Measurements from ENCODE around the gene TSPOAP1.

Gene TSPOAP1

DNA sequence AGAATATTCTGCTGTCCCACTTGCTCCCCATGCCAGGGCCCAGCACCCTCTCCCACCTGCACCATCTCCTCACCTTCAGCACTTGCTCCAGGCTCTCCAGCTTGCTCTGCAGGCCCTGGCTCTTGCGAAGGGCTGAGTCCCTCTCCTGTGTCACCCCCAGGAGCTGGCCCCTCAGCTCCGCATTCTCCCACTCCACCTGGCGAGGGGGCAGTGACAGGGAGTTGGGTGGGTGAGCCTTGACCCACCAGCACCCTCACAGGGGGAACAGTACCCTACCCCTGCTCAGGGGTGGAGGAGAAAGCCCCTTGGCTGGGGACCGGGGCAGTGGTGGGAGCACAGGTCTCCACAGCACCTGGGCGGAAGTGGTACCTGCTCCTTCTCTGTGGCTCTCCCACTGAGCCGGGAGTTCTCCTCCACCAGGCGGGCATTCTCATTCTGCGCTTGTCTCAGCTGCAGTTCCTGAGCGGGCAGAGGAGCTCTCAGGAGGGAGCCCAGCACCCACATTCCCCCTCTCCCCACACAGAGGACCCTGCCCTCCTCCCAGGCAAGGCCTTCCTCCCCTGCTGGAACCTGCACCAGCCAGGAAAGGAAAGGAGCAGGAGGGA is 5.9 kb downstream of the TSPOAP1 start:
- no peak overlapping the region for H3K4me3 ChIP-seq (ENCODE audit: low read depth, low read length)
- DNase-seq (ENCODE audit: low read depth) = no peak
- TF ChIP-seq, protein P1, sequence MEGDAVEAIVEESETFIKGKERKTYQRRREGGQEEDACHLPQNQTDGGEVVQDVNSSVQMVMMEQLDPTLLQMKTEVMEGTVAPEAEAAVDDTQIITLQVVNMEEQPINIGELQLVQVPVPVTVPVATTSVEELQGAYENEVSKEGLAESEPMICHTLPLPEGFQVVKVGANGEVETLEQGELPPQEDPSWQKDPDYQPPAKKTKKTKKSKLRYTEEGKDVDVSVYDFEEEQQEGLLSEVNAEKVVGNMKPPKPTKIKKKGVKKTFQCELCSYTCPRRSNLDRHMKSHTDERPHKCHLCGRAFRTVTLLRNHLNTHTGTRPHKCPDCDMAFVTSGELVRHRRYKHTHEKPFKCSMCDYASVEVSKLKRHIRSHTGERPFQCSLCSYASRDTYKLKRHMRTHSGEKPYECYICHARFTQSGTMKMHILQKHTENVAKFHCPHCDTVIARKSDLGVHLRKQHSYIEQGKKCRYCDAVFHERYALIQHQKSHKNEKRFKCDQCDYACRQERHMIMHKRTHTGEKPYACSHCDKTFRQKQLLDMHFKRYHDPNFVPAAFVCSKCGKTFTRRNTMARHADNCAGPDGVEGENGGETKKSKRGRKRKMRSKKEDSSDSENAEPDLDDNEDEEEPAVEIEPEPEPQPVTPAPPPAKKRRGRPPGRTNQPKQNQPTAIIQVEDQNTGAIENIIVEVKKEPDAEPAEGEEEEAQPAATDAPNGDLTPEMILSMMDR (conservative IDR thresholded peaks at IDR 0.05; ENCODE audit: low read depth, low read length) = no peak

DNA sequence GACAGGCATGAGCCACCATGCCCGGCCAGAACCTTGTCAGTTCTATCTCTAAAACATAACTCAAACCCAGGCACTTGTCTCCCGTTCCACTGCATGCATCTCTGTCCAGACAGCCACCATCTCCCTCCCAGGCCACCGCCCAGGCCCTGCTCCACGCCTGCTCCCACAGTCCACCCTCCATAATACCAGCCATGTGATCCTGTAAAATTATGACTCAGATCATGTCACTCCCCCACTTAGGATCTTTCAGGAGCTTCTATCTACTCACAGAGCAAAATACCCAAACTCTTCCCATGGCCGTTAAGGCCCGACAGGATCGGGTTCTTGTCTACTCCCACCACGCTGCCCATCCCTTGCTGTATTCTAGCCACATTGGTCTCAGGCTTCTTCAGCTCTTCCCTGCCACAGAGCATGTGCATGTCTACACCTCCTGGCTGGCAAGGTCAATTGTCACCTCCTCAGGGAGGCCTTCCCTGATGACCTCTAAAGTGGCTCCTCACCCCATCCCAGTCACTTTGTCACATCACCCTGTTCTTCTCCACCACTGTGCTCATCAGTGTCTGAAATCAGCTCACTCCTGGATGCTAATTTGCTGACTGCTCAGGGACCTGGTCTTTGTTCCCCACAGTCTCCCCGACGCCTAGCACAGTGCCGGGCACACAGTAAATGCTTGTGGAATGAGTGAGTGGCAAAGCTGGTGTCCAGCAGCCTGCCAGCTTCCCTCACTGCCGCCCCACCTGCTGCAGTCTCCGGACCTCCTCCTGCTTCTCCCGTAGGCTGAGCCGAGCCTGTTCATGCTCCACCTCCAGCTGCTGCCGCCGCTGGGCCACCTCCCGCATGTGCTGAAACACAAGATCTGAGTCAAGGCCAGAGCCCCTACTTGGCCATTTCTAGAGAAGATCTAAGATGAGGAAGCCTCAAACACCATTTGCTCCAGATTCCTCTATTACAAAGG is 6.7 kb downstream of the TSPOAP1 start:
- no peak for DNase-seq (ENCODE audit: low read depth)
- no peak overlapping the region for H3K4me3 ChIP-seq (ENCODE audit: low read depth, low read length)
- TF ChIP-seq, protein P1 (conservative IDR thresholded peaks at IDR 0.05; ENCODE audit: low read depth, low read length) = no peak

DNA sequence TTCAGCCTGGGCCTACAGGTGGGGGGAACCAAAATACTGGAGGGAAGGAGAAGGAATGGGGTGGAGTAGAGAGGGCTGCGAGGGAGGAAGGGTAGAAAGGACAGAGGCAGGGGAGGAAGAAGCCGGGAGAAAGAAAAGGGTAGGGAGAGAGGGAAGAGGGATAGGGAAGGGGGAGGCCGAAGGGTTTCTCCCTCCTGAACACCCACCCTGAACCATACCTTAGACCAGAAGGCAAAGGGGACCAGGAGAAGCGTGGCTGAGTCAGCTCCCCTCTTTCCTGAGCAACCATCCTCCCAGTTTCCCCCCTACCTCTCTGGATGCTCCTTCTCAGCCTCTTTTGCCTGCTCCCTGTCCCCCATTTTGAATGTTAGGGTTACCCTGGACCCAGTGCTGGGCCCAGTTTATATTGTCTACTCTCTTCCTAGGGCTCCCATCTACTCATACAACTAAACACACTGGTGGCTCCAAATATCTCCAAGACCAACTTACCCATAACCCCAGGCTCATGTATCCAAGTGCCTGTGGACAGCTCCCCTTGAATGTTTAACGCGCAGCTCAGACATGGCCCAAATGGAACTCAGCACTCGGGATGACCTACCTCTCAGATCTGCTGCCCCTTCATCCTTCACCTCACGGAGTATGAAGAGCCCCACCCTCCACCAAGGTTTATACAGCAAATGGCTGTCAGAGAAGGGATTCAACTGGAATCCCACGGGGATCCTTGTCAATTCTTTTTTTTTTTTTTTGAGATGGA is 7.8 kb downstream of the TSPOAP1 start:
- H3K4me3 ChIP-seq (ENCODE audit: low read depth, low read length) = no peak overlapping the region
- TF ChIP-seq, protein P1 (conservative IDR thresholded peaks at IDR 0.05; ENCODE audit: low read depth, low read length) = no peak
- DNase-seq (ENCODE audit: low read depth) = no peak

DNA sequence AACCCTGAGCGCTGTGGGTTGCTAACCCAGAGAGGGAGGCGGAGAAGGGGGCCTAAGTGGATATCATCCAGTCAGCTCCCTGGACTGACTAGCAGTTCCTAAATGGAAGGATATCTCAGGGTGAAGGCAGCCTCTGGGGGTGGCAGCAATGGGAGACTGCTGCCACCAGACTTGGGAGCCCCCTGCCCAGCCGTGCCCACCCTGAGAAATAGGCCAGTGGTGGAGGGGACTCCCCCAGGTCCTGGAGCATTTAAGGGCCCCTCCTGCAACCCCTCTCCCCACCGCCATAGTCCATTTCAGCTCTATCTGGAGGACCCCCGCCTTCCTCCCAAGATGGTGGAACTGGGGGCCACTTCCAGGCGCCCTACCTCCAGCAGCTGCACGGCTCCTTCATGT is 8.4 kb downstream of the TSPOAP1 start:
- H3K4me3 ChIP-seq (ENCODE audit: low read depth, low read length) = no peak overlapping the region
- no peak for DNase-seq (ENCODE audit: low read depth)
- TF ChIP-seq, protein P1 (conservative IDR thresholded peaks at IDR 0.05; ENCODE audit: low read depth, low read length) = no peak

DNA sequence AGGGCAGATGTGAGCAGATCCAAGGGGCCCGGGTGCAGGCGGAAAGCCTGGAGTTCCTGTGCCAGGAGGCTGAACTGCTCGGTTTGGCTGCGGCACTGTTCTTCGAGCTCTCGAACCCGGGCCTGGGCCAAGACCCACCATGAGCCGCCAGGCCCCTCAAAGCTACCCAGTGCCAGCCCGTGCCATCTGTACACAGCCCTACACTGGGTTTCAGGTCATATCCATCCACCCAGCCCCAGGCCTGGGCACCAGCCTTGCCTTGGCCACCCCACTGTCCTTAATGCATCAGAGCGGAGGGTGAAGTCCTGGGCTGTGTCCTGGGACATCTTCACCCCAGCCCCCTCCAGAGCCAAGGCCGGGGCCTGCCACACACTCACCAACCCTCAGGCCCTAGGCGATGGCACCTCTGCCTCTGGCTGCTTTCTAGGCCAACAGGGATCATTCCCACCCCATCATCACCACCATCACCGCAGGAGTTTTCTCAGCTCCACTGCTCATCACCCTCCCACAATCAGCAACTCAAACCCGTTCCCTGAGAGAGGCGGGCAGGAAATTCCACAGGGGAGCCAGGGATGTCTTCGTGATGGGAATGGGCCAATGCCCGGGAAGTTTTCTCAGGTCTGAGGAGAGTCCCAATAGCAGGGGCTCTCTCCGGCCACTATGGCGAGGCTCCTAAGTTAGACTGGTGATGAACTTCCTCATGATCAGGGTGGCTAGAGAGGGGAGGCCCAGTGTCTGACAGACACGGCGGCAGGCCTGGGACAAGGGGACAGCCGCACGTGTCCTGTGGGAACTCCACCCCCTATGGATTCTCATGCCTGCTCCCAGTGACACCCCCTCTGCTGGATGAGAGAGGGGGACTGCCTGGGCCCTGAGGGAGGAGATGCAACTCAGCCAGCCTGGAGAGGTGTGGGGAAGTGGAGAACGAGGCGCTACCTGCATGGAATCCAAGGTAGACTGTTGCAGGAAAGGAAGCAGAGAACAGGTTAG is 9.1 kb downstream of the TSPOAP1 start:
- TF ChIP-seq, protein P1 (conservative IDR thresholded peaks at IDR 0.05; ENCODE audit: low read depth, low read length) = no peak
- no peak for DNase-seq (ENCODE audit: low read depth)
- H3K4me3 ChIP-seq (ENCODE audit: low read depth, low read length) = no peak overlapping the region

DNA sequence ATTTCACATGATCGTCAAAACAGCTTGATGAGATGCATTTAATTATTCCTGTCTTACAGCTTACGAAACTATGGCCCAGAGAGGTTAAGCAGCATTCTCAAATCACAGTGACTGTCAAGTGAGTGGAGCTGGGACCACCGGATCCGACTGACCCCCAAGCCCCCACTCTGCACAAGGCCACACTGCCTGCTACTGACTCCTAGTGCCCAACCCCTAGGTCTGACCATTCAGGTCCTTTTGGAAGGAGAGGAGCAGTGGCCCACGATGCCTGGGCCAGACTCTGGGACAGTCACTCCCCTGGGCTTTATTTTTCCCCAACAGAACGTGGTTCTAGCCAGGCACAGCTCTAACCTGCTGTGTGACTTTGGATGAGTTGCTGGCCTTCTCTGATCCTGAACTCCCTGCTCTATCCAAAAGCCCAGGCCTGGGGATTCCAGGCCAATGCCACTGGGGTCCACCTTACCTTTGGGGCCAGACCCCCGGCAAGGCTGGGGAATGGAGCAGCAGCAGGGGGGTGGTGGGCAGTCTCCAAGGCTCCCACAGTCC is 9.9 kb downstream of the TSPOAP1 start:
- H3K4me3 ChIP-seq (ENCODE audit: low read depth, low read length) = no peak overlapping the region
- TF ChIP-seq, protein P1 (conservative IDR thresholded peaks at IDR 0.05; ENCODE audit: low read depth, low read length) = no peak
- DNase-seq (ENCODE audit: low read depth) = no peak
